Left forelimb (tissue), 1 donor: ENCODE measurements around the gene TRIO.
A peak's percentile ranks its signal among the peaks of the same experiment; 100 is the strongest.

Experiments
- DNase-seq: peaks from one replicate; pipeline ENCODE4 v3.0.0-alpha.2; 2018; ENCODE audit warnings: low spot score

TRIO gene

DNA sequence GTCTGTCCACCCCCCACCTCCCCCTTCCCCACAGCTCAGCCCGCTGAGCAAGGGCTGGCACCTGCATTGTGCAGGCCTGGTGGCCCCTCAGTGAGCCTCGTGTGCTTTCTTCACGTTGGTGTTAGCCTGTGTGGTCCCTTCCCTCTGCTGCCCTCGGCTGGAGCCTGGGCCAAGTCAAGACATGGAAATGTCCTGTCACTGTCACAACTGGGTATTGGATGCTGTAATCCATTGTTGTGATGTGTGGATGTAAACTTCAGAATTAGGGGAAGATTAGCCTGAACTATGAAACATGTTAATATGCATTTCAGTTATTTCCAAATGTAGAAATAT lies 103.9 kb downstream of the TRIO start:
- no peak for DNase-seq

DNA sequence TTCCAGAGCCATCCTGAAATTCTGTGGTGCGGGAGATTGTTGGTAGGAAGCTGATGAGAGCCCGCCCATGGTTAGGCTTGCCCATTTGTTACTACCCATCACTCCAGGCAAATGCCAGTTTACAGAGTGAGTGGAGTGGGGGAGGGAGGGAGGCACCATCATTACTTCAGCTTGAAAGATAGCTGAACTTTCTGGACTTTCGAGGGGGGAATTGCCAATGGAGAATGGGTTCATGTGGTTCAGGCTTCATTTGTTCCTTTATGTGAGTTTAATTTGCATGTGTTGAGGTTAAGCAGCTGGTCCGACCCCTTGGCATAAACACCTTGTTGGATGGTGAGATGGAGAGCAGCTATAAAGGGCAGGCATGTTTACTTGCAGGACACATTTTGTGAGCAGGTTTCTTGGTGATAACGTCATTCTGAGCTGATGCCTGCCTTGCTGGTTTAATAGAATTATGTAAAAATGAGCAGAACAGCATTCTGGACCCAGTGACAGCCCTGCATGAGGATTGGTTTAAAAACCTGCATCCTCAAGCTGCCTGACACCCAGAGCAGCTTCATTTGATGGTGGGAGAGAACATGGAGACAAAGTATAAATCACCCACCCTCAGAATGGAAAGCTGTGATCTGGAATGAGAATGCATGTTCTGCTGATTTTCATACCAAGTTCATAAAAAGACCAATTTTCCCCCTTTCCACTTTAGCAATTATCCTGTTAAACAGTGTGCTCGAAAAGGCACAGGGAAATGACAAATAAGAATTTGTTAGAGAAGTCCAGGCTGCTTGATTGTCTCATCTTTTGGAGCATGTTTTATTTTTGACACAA lies 106.3 kb downstream of the TRIO start:
- no peak for DNase-seq

DNA sequence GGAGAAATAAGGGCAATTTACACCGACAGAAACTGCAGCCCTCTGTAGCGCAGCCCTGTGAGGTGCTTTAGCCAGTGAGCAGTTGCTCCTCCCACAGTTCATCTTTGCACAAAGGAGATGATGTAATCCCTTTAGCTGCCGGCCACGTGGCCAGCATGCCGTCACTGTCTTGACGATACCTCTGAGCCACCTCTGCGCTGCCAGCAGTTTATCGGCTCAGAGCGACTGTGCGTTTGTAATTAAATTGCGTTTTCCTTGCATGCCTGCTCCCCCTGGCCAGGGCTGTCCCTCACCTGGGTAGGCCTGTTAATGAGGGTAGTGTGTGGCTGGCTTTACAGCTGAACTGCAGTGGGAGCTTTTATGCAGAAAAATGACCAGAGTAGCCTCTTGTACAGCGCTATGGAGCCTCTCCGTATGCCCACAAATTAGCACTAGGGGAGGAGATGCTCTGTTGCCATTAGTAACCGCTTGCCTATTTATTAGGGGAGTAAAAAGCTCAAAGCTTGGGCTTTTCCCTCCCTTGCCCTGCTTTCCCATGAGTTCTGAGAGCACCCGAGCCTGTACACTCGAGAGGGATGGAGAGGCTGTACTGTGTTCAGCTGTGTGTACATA lies 107.0 kb downstream of the TRIO start:
- DNase-seq, result peak; percentile 74

DNA sequence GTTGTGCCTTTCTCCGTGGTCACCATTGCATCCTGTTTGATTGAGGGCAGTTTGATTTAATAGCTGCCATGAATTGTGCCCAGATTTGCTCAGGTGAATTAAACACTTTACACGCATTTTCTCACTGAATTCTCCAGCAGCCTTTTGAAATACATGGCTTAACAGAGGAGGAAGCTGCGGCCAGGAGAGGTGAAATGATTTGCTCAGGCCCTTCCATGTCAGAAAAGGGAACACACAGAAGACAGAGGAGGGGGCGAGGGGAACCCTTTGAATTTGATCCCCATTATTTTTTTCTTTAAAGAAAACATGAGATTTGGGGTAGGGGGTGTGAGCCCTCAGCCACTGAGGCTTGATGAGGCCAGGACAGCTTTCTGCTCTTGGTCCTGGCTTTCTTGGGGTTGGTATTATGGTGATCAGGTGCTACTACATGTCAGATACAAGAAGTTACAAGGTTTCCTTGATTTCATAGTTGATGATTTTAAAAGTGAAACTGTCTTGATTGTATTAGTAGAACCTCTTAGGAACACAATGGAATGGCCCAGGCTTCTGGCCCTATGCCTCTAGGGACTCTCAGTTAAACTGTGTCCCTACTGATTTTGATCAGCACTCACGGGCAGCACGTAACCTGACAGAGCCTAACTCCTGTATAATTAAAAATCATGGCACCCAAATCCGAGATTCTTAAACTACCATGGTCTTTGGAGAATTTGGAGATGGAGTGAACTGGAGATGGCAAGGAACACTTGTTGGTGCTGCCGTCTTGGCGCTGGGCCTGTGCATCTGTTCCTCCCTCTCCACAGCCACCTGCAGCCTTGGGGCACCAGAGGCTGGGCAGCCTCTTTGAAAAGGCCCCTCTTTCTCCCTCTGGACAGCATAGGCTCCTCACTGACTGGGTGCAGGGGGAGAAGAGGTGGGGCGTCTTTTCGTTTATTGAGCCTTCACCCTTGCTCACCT lies 107.9 kb downstream of the TRIO start:
- DNase-seq, result no peak

DNA sequence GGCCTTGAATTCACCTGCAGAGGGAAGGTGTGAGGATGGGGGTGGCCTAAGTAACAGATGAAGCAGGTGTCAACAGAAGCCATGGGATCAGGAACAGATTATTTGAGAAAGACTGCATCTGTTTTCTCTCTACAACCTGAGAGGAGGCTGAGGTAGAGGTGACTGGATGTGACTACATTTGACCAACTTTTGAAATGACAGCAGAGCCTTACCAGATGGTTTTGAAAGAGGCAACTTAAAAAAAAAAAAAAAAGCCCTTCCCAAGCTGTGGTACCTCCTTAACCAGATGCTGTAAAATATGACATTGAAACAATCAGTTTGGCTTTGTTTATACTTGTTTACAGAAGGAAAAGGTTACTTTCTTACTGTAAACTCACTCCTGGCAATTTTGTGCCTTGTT lies 108.6 kb downstream of the TRIO start:
- DNase-seq, result no peak

DNA sequence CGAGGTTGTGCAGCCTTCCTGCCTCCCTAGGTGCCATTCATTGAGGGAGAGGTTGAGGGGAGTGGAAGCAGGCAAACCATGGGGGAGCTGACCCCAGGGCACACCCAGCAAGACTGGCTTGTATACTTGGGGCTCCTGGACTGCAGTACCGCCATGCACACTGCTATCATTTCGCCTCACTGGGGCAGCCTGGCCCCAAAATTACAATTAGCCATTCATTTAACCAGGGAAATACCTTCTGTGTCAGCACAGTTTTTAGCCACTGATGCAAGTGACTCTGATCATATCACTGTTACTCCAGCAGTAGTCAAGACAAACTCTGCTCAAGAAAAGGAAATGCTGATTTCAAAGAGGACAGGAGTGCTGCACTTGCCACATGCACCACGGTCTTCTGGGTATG lies 109.7 kb downstream of the TRIO start:
- DNase-seq, result no peak

DNA sequence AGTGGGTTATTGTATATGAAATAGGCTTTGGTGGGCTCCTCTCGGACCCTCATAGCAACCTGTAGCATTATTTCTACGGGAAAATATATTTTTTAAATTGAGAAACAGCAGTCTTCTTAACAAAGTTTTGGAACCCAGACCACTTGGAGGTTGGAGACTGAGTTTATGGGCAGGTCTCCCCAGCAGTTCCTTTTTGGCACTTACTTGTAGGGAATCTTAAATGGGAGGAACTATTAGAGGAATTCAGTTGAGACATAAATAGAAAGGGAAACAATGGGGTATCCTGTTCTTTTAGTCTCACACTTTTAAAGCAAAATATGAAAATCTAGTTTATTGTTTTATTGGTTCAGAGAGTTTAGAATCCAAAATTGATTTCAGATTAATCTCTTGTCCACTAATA lies 111.5 kb downstream of the TRIO start:
- DNase-seq, result no peak

DNA sequence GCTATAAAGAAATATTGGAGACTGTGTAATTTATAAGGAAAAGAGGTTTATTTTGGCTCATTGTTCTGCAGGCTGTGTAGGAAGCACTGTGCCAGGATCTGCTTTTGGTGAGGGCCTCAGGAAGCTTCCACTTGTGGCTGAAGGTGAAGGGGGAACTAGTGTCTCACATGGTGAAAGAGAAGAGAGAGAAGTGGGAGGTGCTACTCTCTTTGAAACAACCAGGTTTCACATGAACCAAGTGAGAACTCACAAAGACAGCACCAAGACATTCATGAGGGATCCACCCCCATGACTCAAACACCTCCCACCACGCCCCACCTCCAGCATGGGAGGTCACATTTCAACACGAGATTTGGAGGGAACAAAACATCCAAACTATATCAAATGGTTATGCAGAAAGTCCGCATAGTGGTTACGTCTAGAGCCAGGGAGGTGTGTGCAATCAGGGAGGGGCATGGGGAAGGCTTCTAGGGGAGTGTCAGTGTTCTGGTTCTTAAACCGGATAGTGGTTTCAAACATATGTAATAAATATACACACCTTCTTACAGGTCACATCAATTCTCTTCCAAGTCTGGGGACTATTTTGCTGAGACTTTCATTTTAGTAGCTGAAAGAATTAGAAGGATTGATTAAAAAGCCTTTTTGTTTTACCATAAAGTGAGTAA lies 113.0 kb downstream of the TRIO start:
- no peak for DNase-seq

DNA sequence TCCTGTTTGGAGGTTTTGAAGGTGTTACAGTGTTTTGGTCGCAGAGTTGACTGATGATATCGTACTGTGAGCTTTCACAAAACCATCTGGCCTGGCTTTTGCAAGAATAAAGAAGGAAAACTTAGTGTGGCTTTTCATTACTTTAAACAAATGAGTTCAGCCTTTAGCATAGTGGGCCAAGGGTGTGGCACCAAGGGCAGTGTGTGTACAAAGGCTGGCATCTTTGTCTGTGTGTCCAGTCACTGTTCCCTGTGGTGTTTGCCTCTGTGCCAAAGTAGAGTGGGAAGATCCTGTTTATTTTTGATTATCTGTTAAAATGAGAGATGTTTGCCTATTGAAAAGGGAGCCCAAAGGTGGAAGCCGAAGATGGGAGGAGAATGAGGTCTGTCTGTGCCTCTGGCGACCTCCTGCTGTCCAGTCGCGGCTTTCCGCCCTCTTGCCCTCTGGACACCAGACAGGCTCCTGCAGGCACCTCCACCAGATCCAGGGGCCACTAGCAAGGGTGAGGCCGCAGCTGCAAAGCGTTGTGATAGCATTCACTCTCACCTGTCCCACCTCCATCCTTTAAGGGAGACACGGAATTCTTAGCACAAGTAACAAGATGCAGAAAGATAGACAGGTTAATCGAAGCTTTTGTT lies 113.7 kb downstream of the TRIO start:
- DNase-seq, result no peak

DNA sequence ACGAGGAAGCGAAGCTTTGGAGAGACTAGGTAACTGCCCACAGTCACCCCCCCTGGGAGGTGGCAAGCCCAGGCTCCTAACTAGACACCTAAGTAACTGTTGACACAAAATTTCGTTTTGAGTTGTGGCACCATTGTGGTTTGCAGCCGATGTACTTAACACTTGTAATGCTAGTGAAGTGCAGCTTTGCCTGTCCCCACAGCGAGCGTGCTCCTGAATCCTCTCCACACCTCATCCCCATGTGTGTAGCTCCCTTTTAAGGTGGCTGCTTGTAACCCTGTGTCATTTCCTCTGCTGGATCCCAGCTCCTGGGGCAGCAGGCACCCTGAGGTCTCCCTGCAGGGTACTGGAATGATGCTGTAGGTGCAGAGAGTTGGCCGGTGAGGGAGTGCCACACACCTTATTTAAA lies 114.9 kb downstream of the TRIO start:
- DNase-seq, result no peak

DNA sequence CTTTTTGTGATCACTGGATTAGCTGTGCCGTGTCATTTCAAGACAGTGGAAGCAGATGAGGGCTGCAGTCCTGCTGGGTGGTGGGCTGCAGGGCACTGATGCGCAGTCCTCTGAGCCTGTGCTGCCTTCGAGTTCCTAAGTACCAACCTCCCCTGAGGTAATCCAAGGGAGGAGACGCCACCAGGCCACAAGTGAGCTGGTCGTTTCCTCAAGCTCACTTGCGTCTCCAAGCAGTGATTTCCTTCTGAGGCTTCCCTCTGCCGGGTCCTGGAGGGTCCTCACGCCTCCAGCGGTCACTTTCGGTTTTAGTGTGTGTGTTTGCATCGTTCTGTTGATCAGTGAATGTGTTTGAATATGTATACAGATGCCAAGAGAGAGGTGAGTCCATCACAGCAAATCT lies 115.7 kb downstream of the TRIO start:
- no peak for DNase-seq

DNA sequence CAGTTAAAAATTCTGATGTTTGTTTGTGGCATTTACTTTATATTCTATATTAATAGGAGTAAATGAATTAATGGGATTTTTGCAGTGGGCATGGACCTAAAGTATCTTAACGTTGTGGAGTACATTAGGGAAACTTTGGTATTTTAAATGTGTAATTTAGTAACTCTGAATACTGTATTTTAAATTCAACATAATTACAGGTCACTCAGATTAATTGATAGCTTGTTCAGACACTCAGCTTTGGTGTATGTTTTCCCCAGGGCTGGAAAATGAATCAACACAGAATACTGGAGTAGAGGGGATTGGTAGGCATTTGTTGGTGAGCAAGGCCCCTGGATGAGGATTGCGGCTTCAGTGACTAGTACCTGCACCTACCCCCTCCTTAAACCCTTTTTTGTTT lies 117.5 kb downstream of the TRIO start:
- no peak for DNase-seq

DNA sequence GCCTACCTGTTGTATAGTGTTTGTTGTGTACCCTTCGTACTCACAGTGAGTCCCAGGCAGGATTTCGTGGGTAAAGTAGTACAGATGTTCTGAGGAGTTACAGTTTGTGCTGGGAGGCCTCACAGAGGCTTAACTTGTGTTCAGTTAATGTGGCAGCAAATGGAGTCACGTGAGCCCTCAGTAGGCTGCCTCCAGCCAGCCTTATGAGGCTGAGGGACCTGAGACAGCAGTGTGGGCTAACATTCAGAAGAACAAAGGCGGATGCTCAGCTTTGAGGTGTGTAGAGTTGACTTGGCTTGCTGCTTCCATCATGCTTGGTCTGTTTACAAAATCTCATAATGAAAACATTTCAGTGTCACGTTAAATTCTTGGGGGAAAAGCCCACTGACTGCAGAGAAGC lies 118.1 kb downstream of the TRIO start:
- DNase-seq, result no peak

DNA sequence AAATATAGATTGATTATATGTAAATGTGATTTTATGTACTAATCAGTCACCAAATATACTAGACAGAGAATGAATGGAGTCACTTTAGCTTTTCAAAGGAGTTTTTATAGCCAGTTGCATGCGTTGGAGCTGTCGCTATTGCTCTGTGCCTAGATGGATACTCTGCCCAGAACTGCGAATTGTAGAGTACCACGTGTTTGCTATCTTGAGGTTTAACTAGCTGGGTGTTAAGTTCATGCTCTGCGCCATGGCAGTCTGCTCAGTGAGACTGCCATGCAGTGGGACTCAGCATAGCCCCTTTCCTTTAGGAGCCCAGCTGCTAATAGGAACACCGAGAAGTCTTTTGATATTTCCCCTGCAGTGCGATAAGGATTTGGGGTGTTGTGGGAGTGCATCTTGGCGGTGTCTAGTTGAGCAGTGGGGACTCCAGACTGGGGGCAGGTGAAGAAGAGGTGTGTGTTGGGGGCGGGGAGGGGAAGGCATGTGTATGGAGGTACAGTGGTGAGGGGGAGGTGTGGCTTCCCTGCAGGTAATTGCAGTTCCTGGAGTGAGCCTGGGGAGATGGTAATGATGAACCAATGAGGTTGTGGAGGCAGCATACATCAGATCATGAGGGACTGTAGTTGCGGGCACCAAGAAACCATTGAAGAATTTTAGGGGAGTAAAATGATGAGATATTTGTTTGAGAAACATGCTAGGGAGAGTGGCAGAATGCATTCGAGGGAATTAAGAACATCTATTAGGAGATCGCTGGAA lies 118.9 kb downstream of the TRIO start:
- no peak for DNase-seq

DNA sequence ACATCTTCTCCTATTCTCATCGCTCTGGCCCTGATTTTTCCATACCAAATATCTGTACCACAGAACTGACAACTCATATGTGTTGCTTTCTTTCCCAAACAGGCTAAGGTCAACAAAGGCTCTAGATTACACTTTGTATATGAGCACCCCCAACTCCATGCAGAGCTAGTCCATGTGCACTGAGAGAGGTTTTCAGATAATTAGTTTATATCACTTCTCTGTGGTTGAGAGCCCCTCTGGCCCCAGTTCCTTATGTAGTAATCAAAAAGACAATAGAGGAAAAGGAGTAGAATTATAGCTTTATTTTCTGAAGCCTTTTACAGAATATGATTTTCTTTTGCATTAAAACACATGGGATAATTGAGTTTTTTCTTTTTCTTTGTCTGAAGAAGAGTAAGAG lies 120.0 kb downstream of the TRIO start:
- DNase-seq, result no peak

DNA sequence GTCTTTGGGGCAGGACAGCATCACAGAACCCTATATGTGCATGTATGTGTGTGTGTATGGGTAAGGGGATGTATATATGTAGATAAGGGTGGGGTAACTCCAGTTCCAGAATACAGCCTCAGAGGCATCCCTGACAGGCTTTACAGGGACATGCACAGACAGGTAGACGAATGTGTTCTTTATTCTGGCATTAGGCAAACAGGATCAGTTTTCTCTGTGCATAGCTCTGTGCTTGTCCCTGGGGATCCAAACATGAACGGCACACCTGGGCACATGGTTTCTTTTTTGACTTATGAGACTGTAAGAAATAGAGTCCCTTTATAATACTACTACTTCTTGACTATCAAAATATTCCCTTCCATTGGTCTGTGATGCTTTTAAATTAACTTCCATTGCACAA lies 120.6 kb downstream of the TRIO start:
- no peak for DNase-seq

DNA sequence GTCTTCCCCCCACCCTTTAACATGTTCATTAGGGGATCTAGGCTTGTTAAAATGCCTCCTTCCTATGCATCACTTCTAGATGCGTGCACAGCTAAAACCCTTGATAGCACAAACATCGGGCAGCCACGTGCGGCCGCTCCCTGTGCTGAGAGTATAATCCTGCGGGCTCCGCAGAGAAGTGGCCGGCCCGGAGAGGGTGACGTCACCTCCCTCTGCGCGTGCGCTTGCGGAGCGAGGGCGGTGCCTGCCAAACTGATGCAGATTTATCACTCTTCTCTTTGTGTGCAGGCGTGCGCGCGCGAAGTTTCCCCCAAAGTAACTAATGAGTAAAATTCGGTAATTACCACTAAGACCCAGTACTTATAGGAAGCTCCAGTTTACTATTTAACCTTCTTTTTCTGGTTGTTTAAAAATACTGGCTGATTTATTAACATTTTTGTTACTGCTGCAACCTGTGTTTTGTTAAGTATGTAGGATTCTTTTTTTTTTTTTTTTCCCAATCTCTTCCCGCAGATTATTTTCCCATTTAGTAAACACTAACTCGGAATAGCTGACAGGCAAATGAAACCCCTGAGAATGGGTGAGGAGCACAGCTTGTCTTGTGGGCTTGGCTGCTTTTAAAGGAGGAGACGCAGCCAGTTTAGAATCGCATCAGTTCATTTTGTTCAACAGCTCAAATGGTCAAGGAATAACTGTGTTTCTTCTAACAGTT lies 121.6 kb downstream of the TRIO start:
- DNase-seq, result peak; percentile 91

DNA sequence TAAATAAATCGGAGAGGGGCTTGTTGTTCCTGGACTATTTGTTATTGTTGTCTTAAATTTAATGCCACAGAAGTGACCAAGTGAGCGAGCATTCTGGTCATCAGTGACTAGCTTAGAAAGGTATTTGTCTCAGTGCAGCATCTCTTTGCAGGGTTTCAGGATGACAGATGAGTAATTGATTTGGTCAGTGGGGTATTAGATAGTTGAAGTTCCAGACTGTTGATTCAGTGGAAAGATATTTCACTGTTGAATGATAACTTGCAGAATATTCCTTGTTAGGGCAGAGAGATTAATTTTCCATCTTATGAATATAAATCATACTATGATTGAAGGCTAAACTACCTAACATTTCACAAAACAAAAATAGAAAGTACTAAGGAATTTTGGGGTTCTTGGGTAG lies 122.4 kb downstream of the TRIO start:
- DNase-seq, result no peak

DNA sequence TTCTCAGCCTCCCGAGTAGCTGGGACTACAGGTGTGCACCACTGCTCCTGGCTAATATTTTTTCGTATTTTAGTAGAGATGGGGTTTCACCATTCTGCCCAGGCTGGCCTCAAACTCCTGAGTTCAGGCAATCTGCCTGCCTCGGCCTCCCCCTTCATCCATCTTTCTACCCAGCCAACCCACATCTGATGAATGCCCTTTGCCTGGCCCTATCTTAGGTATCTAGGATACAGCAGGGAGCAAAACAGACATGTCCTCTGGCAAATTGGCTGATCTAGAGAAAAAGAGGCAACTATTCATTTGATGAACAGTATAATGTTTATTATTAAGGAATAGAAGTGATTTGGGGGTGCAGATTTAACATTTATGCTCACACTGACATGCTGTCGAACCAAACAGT lies 123.0 kb downstream of the TRIO start:
- DNase-seq, result no peak

DNA sequence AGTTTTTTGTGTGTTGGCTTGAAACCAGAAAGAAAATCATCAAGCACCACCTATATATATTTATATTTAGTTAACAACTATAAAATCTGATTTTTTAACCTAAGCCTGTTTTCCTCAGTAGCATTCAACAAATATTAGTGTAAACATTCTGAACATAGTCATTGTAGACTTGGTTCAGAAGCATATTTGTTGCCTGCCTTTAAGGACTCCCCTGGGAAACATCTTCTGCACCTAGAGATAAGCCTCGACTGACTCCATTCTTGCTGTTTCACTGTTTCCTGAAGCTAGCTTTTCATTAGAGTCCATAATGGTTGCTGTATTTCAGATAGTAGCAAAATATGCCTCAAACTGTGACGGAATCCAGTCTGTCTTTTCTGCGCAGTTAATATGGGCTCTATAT lies 123.5 kb downstream of the TRIO start:
- no peak for DNase-seq
